ENCODE measurements around the gene LIN54. TPM values are rescaled to one million over a fixed set of nuclear protein-coding genes. Genes with fewer than 3 reads are reported as not detected.

LIN54 gene
- total and polyA plus RNA-seq, 2 of the 13 experiments (the other 11 are each of a cell fraction or from before 2014, with no cell fraction given), result 25.2 to 32.9 TPM

GRCh38 chr4:83034630-83035494 is 24.2 kb upstream of the LIN54 start, which contains the start of gene COPS4 (continued):
- TF ChIP-seq AKNA (CRISPR knock-in tag; IDR thresholded peaks at IDR 0.05; ENCODE audit: borderline replicate concordance) (no peak; the same call in 1 of the 2 replicates), NFYC (CRISPR knock-in tag; IDR thresholded peaks at IDR 0.05) (peak; percentile 90), SRY (CRISPR knock-in tag; IDR thresholded peaks at IDR 0.05) (0 out of 2 replicates have a peak, but pooled peaks have one; percentile 38), ZNF143 (CRISPR knock-in tag; IDR thresholded peaks at IDR 0.05) (peak; percentile 63), HIVEP1 (CRISPR knock-in tag; IDR thresholded peaks at IDR 0.05) (peak; percentile 61), NRL (CRISPR knock-in tag; IDR thresholded peaks at IDR 0.05; ENCODE audit: borderline replicate concordance) (peak; percentile 65; the same call in 1 of the 2 replicates), SP5 (CRISPR knock-in tag; IDR thresholded peaks at IDR 0.05; ENCODE audit: borderline replicate concordance, low read depth) (peak; percentile 55; the same call in 1 of the 2 replicates), ZBTB20 (CRISPR knock-in tag; IDR thresholded peaks at IDR 0.05; ENCODE audit: borderline replicate concordance, low read depth) (peak; percentile 68; the same call in 1 of the 2 replicates), SP2 (CRISPR knock-in tag; IDR thresholded peaks at IDR 0.05) (peak; percentile 79), ZNF629 (CRISPR knock-in tag; conservative IDR thresholded peaks at IDR 0.05) (no peak), NFIC (IDR thresholded peaks at IDR 0.05; ENCODE audit: low read length) (peak; percentile 72; the same call in 1 of the 2 replicates), ZNF761 (CRISPR knock-in tag; conservative IDR thresholded peaks at IDR 0.05) (peak; percentile 94; the same call in 1 of the 2 replicates), LRRFIP1 (CRISPR knock-in tag; conservative IDR thresholded peaks at IDR 0.05) (no peak), YEATS2 (CRISPR knock-in tag; IDR thresholded peaks at IDR 0.05; ENCODE audit: borderline replicate concordance) (peak; percentile 93), ETV6 (CRISPR knock-in tag; conservative IDR thresholded peaks at IDR 0.05) (peak; percentile 85), KDM5B (CRISPR knock-in tag; IDR thresholded peaks at IDR 0.05; ENCODE audit: borderline replicate concordance) (peak; percentile 33; the same call in 1 of the 2 replicates), THAP11 (CRISPR knock-in tag; IDR thresholded peaks at IDR 0.05) (peak; percentile 95), RFX5 (IDR thresholded peaks at IDR 0.05; ENCODE audit: low read depth, low read length) (0 out of 2 replicates have a peak, but pooled peaks have one; percentile 12), DBP (CRISPR knock-in tag; IDR thresholded peaks at IDR 0.05; ENCODE audit: not compliant biosample characterization) (peak; percentile 57)
